ENCODE data around the gene GMDS.

Gene GMDS

DNA sequence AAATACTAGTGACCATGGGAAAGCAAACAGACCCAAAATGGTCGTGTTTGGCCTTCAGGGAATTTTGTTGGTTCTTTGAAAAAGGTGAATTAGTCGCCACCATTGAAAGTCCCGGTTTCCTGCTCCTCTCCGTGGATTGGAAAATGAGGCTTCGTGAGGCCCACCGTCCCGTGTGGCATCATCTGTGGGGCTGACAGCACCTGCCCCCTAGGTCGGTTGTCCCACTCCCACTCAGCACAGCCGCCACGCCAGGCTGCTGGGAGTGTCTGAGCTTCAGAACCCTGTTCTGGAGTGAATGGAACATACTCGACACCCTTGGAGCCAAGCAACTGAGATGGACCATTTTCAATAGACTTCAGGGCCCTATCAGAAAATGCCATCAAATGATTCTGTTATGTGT lies 668.7 kb downstream of the GMDS start:
- FAIRE-seq (no peak), DNase-seq (ENCODE audit: insufficient read length) (no peak)
- TF ChIP-seq TAF1 (IDR thresholded peaks at IDR 0.05; ENCODE audit: borderline replicate concordance, low read depth, low read length) (no peak), POLR2A (IDR thresholded peaks at IDR 0.05; ENCODE audit: low read depth, low read length) (no peak), POLR2AphosphoS5 (IDR thresholded peaks at IDR 0.05; ENCODE audit: low read depth, low read length) (no peak)

DNA sequence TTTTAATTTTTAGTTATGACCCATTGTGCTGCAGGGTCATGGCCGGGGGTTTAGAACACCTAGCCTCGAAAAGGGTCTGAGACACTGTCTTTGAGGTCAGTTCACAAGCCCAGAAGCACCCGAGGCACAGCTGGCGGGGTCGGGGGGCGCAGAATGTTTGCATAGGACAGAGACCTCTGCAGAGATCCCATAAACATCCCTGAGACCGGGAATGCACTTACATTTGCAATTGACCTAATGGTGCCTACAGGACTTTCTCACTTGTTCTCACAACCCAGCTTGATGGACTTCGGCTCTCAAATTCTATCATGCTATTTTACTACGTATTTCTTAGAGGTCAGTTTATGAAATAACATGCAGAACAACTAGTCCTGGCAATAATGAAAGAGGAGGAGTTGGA lies 669.2 kb downstream of the GMDS start:
- DNase-seq (ENCODE audit: insufficient read length) (no peak), FAIRE-seq (no peak)
- TF ChIP-seq POLR2AphosphoS5 (IDR thresholded peaks at IDR 0.05; ENCODE audit: low read depth, low read length) (no peak), POLR2A (IDR thresholded peaks at IDR 0.05; ENCODE audit: low read depth, low read length) (no peak), TAF1 (IDR thresholded peaks at IDR 0.05; ENCODE audit: borderline replicate concordance, low read depth, low read length) (no peak)

DNA sequence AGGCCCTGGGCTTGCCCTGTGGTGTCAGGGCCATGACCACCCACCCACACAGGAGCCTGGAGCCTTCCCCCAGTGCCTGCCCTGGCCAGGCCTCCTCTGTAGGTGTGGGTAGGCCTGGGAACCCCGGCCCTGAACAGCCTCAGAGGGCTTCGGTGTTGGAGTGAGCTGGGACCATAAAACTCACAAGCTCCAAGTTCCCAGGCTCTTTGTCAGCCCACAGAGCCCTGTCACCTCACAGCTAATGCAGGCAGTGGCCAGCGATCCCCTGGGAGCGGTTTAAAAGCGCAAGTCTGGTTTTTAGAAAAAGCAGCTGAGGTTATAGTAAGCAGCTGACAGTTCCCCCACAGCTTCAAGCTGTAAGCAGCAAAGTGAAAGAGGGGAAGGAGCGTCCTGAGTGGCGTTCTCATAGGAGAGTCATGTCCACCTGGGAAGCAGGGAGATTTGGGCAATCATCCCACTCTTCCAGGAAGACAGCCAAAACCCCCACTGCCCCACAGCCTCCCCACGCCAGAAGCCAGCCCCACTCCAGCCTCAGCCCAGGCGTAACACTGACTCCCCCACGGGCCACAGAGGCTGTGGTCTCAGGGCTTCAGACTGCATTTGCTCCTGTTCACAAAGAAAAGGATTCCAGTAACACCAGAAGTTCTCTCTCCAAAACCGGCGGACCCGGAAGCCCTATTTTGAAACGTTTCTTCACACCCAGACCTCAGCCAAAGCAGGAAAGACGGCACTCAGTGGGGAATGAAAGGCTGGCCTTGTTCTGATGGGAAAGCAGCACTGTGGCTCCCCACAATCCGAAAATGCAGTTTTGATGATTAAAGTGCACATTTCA lies 670.0 kb downstream of the GMDS start:
- FAIRE-seq: no peak
- no peak for DNase-seq (ENCODE audit: insufficient read length)
- no peak for TF ChIP-seq POLR2A (IDR thresholded peaks at IDR 0.05; ENCODE audit: low read depth, low read length)
- TF ChIP-seq TAF1 (IDR thresholded peaks at IDR 0.05; ENCODE audit: borderline replicate concordance, low read depth, low read length): no peak
- TF ChIP-seq POLR2AphosphoS5 (IDR thresholded peaks at IDR 0.05; ENCODE audit: low read depth, low read length): no peak

DNA sequence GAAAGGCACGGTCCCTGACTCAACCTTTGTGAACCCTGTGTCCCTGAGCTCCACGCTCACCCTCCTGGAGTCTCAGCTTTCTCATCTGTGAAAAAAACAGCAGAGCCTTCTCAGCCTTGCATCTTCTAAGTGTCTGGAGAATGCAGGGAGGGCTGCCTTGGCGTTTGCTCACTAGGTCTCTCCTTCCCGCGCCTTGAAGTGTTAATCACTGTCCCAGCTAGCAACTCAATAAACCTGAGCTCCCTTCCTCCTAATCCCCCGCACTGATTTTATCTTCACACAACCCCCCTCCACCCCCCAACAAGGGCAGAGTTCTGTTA lies 670.6 kb downstream of the GMDS start:
- no peak for DNase-seq (ENCODE audit: insufficient read length)
- TF ChIP-seq POLR2AphosphoS5 (IDR thresholded peaks at IDR 0.05; ENCODE audit: low read depth, low read length): no peak
- no peak for TF ChIP-seq TAF1 (IDR thresholded peaks at IDR 0.05; ENCODE audit: borderline replicate concordance, low read depth, low read length)
- FAIRE-seq: no peak

DNA sequence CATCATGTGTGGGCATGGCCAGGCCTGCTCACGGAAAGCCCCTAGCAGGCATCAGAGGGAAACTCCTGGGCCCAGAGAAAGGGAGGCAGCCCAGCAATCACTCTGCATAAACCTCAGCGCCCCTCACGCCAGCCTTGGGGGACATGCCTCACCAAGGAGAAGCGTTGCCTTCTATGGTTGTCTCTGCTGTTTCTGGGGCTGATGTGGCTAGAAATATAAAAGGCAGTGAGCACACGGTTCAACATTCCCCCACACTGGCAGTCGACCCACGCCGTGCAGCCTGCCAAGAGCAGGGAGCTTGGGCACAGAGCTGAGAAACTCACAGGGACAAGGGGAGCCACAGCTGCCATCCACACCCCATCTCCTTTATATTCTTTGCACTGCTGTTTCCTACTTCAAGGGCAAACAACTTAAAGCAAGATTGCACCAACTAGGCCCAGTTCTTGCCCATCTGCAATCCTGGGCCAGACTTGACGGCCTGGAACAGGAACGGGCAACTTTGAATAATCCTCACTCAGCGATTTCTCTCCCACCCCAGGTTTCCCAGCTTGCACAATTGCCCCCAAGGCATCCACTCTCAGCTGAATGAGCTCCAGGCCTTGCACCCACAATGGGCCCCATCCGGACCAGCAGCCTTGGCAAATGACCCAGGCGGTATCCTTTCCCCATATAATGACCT lies 671.2 kb downstream of the GMDS start:
- DNase-seq (ENCODE audit: insufficient read length) (no peak), FAIRE-seq (no peak)
- TF ChIP-seq POLR2AphosphoS5 (IDR thresholded peaks at IDR 0.05; ENCODE audit: low read depth, low read length) (no peak), TAF1 (IDR thresholded peaks at IDR 0.05; ENCODE audit: borderline replicate concordance, low read depth, low read length) (no peak), POLR2A (IDR thresholded peaks at IDR 0.05; ENCODE audit: low read depth, low read length) (no peak)

Measured in GM12892 (cell line).